AG04449 (cell line): ENCODE data around the gene ADAP1.

Experiments used
- CTCF ChIA-PET: fragments of 350-600 bp; formaldehyde crosslinking; extraction: SDS; loops from one replicate; lab custom pipeline; 2021; ENCODE audit warnings: antibody characterized with exemption; lab: Yijun Ruan, JAX
- POLR2A ChIA-PET: fragments of 400-600, 350-600 bp; formaldehyde crosslinking; extraction: SDS; loops from one replicate; lab custom pipeline; 2020; ENCODE audit warnings: antibody characterized with exemption, inconsistent platforms; lab: Yijun Ruan, JAX
- DNase-seq: peaks from one replicate; pipeline ENCODE4 v3.0.0-alpha.2; 2010; ENCODE audit warnings: low read depth, low spot score
- H3K4me3 ChIP-seq: 2 replicates; pipeline ENCODE4 v1.5.1; 2011; ENCODE audit warnings: low read depth, mild to moderate bottlenecking, control low read depth, low read length
- CTCF ChIP-seq: IDR thresholded peaks from one replicate; pipeline ENCODE4 v1.5.1; 2011; ENCODE audit warnings: mild to moderate bottlenecking, moderate library complexity, low read length, control low read depth, inconsistent platforms; ENCODE audit not compliant: insufficient read depth; ENCODE audit errors: missing control alignments

Gene ADAP1

GRCh38 chr7:972110-972509, 17.6 kb upstream of the ADAP1 start:
- CTCF ChIA-PET, result interaction anchor here (0.8 to 8.2 kb wide), 9 partner anchors 12 to 221 kb away, joined by 3 to 103 read pairs (median 4); partner anchors contain the start of gene GPER1
- POLR2A ChIA-PET, result no interaction called here
- no peak for DNase-seq

GRCh38 chr7:970744-971143, 16.3 kb upstream of the ADAP1 start:
- ChIA-PET CTCF (interaction anchor here (1.5 kb wide), 1 partner anchor 95 kb away, joined by 4 read pairs; no protein-coding TSS in a partner anchor), POLR2A (no interaction called here)
- no peak overlapping the region for H3K4me3 ChIP-seq
- DNase-seq, result no peak
- TF ChIP-seq CTCF, result no peak

More at GRCh38 chr7:972110-972509, 17.6 kb upstream of the ADAP1 start:
- no peak overlapping the region for H3K4me3 ChIP-seq
- no peak for TF ChIP-seq CTCF

GRCh38 chr7:969403-969802, 14.9 kb upstream of the ADAP1 start:
- ChIA-PET POLR2A (no interaction called here), CTCF (interaction anchor here (0.9 to 1.5 kb wide), 2 partner anchors 23 to 96 kb away, joined by 3 to 4 read pairs; no protein-coding TSS in a partner anchor)
- no peak overlapping the region for H3K4me3 ChIP-seq
- no peak for TF ChIP-seq CTCF
- DNase-seq, result no peak

GRCh38 chr7:968205-969105, 14.0 kb upstream of the ADAP1 start:
- no peak for DNase-seq
- ChIA-PET POLR2A (no interaction called here), CTCF (interaction anchor here (0.9 to 1.5 kb wide), 2 partner anchors 24 kb away, joined by 3 to 6 read pairs; no protein-coding TSS in a partner anchor)
- no peak for TF ChIP-seq CTCF
- no peak overlapping the region for H3K4me3 ChIP-seq

GRCh38 chr7:967361-968082, 13.0 kb upstream of the ADAP1 start:
- DNase-seq, result no peak
- no peak for TF ChIP-seq CTCF
- no peak overlapping the region for H3K4me3 ChIP-seq
- POLR2A ChIA-PET, result interaction anchor here (1.4 kb wide), 1 partner anchor 8 kb away, joined by 3 read pairs; the partner anchor contains the start of gene COX19
- CTCF ChIA-PET, result interaction anchor here (1.5 to 2.4 kb wide), 2 partner anchors 25 to 98 kb away, joined by 6 read pairs; no protein-coding TSS in a partner anchor
